NCI-H2196 treated with DMSO at 0.1 percent for 48 hours (cell line): ENCODE data around the gene CLCN2.

ENCODE experiments used
- DNase-seq: peaks from one replicate; lab custom pipeline; 2025; ENCODE audit not compliant: unreplicated experiment; lab: John Stamatoyannopoulos, UW

The CLCN2 gene

DNA sequence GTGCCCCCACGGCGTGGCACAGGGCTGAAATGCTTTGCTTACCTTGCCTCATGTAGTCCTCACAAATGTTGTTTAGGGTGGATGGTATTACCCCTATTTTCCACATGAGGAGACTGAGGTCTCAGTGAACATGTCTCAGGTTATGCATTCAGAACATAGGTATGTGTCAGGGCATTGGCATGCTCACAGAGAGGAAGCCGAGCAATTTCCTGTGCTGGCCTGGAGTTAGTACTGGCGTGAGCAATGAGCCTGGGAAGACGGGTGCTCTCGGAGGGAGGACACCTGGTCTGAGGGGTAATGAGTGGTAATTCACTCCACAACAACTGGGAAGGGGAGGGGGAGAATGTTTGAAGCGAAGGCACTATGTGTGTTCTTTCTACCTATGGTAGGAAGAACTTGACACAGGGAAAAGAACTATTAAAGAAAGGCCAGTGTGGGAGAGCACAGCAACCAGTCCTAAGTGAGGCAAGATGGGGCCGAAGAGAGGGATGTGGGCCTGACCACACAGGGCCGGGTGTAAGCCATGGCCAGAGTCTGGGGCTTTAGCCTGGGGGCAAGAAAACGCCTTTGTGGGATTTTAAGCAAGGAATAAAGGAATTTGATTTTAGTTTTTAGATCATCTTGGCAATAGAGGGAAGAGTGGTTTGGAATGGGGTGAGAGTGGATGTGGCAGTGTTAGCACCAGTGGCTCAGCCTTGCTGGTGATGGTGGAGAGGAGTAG, 28.9 kb downstream of the CLCN2 start:
- DNase-seq: no peak

GRCh38 chr3:184328516-184328915, 32.9 kb downstream of the CLCN2 start:
- DNase-seq: no peak

GRCh38 chr3:184327171-184327570, 34.2 kb downstream of the CLCN2 start:
- DNase-seq: no peak

DNA sequence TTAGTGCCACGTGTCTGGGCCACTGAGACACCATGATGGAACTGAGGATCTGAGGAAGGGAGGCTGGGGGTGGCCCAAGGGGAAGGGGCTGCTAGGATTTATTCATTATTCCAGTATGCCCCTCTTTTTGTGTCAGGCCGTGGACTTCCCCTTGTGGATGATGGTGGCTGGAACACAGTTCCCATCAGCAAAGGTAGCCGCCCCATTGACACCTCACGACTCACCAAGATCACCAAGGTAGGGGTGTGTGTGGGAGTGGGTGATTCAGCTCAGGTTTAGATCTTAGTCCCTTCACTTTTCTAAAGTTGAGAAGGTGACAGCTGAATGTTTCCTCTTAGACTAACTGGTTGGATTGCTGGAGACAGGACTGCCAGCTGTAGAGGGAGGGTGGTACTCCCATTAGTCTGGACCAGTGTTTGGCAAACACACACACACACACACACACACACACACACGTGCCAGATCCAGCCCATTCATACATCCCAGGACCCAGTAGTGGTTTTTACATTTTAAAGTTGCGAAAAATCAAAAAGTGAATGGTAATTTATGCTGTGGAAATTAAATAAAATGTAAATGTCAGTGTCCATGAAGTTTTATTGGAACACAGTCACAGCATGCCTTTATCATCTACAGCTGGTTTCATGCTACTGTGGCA, 35.6 kb downstream of the CLCN2 start:
- DNase-seq: no peak

GRCh38 chr3:184325269-184325668, 36.1 kb downstream of the CLCN2 start:
- no peak for DNase-seq

DNA sequence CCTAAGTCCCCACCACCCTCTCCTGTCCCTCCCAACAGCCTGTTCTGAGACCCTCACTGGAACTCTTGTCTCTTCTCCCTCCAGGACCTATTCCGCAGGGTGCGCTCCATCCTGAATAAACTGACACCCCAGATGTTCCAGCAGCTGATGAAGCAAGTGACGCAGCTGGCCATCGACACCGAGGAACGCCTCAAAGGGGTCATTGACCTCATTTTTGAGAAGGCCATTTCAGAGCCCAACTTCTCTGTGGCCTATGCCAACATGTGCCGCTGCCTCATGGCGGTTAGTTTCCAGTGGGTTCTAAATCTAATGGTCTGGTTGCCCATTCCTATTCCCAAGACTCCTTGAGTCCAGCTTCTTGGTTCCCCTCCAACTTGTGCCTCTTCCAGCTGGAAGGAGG, 37.7 kb downstream of the CLCN2 start:
- DNase-seq: no peak

- DNase-seq: no peak
Measured at GRCh38 chr3:184322731-184323487, 38.5 kb downstream of the CLCN2 start.

DNA sequence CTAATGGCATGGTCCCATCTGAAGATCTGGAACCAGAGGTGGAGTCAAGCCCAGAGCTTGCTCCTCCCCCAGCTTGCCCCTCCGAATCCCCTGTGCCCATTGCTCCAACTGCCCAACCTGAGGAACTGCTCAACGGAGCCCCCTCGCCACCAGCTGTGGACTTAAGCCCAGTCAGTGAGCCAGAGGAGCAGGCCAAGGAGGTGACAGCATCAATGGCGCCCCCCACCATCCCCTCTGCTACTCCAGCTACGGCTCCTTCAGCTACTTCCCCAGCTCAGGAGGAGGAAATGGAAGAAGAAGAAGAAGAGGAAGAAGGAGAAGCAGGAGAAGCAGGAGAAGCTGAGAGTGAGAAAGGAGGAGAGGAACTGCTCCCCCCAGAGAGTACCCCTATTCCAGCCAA, 39.7 kb downstream of the CLCN2 start:
- DNase-seq: no peak

DNA sequence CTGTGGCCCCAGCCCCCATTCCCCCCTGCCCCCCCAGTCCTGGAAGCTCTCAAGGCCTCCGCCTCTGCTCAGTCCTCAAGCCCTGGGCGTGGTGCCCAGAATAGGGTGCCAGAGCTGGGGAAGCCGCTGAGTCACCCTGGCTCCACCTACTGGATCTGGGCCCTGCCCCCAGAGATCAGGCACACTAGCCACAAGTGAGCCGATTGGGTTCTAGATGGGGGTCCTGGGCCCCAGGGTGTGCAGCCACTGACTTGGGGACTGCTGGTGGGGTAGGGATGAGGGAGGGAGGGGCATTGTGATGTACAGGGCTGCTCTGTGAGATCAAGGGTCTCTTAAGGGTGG, 41.3 kb downstream of the CLCN2 start:
- peak; percentile 99 for DNase-seq

DNA sequence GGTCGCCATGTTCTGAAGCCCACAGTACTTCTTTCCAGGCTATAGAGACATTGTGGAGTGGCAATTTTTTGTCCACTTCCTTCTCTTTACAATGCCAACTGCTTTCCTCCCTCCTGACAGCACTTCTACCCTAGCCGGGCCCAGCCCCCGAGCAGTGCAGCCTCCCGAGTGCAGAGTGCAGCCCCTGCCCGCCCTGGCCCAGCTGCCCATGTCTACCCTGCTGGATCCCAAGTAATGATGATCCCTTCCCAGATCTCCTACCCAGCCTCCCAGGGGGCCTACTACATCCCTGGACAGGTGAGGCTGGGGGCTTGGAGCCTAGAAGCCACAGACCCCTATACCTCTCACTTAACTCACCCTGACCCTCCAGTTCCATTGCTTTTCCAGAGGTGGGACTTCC, 44.2 kb downstream of the CLCN2 start:
- DNase-seq: no peak

DNA sequence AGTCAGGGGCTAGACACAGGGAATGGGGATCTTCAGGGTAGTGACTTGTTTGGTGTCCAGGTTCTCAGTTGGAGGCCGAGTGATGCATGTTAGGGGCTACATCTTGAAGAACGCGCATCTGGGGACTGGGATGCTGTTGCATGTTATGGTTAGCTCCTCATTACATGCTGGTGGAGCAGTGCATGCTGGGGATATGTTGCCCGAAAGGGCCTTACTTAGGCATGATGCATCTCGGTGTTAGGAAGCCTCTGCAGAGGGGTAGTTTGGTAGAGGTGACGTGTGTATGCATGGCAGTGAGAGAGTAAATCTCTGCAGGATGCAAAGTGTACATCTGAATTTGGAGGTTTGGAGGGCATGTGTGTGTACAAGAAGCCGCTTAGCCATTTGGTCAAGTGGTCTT, 44.6 kb downstream of the CLCN2 start:
- no peak for DNase-seq

DNA sequence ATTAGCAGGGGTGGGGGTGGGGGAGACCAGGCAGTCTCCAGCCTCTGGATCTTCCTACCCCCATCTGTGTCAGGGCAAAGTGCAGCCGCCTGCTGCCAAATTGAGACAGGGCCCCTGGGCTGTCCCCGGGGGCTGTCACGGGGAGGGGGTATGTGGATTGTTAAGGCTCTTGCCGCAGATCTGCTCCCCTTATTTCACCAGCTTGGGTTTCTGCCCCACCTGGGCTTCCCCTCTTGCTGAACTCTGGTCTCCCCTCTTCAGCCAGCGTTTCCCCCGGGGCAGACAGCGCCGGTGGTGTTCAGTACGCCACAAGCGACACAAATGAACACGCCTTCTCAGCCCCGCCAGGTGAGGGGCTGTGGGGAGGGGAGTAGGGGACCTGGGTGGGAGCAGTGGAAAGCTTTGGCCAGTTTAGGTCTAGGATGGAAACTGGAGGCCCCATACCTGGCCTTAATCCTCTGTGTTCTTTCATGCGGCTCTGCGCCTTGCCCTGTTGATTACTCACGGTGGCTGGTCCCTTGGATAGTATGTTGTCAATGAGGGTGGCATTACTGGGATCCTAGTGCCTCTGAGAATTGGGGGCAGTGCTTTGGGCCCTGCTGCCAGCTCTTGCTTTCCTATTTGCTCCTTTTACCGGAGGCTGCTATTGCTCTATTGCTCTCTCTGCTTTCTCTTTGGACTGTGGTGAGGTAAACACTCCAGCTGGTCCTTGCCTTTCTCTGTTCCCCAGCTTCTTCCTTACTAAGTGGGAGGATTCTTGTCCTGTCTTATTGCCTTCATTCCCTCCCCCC, 45.3 kb downstream of the CLCN2 start:
- no peak for DNase-seq

- DNase-seq: no peak
Measured at GRCh38 chr3:184315543-184315867, 45.9 kb downstream of the CLCN2 start.

DNA sequence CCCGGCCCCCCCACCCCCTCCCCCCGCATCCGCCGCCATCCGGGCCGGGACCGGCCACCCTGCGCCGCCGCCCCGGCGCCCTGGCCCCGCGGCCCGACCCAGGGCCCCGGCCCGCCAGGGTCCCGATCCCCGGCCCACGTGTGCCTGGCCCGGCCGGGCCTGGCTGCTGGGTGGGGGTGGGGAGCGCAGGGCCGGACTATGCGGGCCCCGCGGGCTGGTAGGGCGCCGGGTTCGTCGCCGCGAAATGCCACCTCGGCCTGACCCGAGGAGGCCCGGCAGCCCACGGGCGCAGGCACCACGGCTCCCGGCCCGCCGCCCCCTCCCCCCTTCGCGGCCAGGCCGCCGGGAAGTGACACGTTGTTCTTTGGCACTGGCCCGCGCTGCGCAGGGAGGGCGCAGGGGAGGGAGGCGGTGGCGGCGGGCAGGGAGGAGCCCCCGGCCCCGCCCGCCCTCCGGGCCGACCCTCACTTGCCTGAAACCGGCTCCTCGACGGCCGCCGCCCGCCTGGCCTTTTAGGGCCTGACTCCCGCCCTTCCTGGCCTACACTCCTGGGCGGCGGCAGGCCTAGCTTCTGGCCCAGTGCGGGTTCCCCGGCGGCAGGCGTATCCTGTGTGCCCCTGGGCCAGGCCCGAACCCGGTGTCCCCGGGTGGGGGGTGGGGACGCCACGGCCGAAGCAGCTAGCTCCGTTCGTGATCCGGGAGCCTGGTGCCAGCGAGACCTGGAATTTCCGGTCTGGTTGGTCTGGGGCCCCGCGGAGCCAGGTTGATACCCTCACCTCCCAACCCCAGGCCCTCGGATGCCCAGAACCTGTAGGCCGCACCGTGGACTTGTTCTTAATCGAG, 46.5 kb downstream of the CLCN2 start:
- DNase-seq: peak; percentile 56

DNA sequence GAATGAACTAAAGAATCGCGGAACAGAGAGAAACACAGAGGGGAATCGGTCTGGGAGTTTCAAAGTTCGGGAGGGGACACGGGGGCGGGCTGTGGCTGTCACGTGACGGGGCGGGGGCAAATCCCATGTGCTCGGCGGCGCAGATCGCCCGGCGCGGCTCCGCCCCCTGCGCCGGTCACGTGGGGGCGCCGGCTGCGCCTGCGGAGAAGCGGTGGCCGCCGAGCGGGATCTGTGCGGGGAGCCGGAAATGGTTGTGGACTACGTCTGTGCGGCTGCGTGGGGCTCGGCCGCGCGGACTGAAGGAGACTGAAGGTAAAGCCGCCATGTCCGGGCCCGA, 47.1 kb downstream of the CLCN2 start, which contains the start of gene EIF4G1:
Gene EIF4G1 (plus strand): TSS at position 244 of the 337 bp plus-strand sequence. CDS start 1,191 bp downstream, outside the sequence.
- peak; percentile 99 for DNase-seq

DNA sequence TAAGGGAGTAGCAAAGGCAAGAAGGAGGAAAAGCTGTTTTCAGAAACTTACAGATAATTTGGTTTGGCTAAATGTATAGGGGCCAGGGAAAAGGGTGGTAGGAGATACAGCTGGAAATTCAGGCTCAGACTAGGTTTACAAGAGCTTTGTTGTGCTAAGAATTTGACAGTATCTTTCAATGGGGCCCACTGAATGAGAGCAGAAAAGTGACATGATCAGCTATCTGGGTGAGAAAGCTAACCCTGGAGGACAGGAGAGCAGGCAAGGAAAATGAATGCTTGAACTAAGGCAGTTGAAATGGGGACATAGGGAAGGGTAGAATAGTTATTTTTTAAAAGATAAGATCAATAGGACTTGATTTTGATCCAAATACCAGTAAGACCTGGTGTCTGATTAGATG, 49.8 kb downstream of the CLCN2 start:
- DNase-seq: no peak

GRCh38 chr3:184308744-184309143, 52.7 kb downstream of the CLCN2 start:
- DNase-seq: no peak

GRCh38 chr3:184307915-184308314, 53.5 kb downstream of the CLCN2 start:
- no peak for DNase-seq

- DNase-seq: no peak
Measured at GRCh38 chr3:184306341-184306972, 54.9 kb downstream of the CLCN2 start.

DNA sequence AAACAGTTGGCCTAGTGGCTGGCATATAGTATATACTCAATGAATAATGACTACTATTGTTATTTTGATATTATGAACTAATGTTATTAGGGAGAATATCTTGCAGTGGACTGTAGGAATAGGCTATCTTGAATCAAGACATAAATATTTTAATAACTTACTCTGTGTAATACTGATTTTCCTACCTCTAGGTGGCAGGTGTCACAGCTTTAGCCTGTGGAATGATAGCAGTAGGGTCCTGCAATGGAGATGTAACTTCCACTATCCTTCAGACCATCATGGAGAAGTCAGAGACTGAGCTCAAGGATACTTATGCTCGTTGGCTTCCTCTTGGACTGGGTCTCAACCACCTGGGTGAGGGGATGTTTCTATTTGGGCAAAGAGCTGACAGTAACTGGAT, 55.8 kb downstream of the CLCN2 start:
- peak; percentile 43 for DNase-seq
